Renal cortex interstitium (tissue), 11 donors: ENCODE measurements around the gene CDHR5. TPM values are rescaled to one million over a fixed set of nuclear protein-coding genes. Genes with fewer than 3 reads are reported as not detected.
"Not testable (repeated sequence)": the region's sequence is repeated elsewhere in the genome, so short reads cannot be mapped to it uniquely, and the experiment has no call there.

Experiments used
- DNase-seq, 11 donors: peaks; one replicate each; pipeline ENCODE4 v3.0.0-alpha.2; 2013; ENCODE audit warnings: low read depth in 9 of 11, low spot score in 4 of 11; ENCODE audit errors: extremely low read depth in 1 of 11
- polyA plus RNA-seq, 3 donors: library from polyadenylated mRNA; unstranded; fragments of 120-200 nt; gene quantifications; one replicate each; pipeline ENCODE4 v1.2.1, GENCODE V29; 2013; ENCODE audit not compliant: insufficient read length in 3 of 3

Gene CDHR5
- polyA plus RNA-seq, 3 donors, result 40.3 to 65.3 (median 40.7) TPM

DNA sequence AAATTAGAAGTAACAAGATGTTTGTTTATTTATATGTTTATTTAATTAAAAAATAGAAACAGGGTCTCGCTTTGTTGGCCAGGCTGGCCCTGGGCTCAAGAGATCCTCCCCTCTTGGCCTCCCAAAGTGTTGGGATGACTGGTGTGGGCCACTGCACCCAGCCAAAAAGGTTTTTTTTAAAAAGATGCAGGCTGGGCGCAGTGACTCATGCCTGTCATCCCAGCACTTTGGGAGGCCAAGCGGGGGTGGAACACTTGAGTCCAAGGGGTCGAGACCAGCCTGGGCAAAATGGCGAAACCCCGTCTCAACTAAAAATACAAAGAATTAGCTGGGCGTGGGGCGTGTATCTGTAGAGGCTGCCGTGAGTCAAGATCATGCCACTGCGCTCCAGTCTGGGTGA lies 25.7 kb upstream of the CDHR5 start:
- no peak for DNase-seq

DNA sequence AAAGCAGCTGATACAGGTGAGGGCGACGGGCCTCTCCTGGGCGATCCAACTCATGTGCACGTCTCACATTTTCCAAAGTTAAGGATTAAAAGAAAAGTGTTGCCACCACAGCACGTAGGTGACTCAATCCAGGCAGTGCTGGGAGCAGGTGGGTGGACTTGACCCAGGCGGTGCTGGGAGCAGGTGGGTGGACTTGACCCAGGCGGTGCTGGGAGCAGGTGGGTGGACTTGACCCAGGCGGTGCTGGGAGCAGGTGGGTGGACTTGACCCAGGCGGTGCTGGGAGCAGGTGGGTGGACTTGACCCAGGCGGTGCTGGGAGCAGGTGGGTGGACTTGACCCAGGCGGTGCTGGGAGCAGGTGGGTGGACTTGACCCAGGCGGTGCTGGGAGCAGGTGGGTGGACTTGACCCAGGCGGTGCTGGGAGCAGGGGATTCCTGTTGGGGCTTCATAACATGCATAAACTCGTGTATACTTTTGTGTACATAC lies 23.0 kb upstream of the CDHR5 start:
- not testable (repeated sequence) for DNase-seq

DNA sequence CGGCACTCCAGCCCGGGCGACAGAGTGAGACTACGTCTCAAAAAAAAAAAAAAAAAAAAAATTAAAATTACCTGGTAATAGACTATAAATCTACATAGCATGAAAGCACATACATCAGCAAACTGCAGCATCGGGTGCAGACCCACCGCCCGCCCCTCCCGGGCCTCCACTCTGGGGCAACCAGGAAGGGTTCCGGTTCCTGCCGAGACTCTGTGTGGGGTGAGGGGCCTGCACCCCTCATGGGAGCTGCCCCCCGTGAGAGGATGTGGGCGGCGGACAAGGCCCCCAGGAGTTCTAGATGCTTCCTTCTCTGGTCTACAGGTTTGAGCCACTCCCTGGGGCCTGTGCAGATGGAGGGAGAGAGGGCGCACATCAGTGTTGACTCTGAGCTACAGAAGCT lies 21.5 kb upstream of the CDHR5 start:
- no peak for DNase-seq

DNA sequence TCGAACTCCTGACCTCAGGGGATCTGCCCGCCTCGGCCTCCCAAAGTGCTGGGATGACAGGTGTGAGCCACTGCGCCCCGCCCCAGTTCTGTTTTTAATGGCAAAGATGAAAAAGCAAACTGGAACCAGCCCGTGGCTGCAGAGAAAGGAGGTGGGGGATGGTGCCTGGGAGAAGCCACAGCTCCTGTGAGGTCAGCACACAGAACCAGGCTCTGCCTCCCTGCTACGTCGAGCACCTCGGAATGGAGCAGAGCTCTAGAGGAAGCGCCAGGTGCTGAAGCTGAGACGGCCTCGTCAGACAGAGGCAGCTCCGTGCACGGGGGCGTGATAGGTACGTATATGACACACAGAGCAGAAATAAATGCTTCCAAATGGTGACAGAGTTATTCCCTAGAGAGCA lies 20.8 kb upstream of the CDHR5 start:
- no peak for DNase-seq

DNA sequence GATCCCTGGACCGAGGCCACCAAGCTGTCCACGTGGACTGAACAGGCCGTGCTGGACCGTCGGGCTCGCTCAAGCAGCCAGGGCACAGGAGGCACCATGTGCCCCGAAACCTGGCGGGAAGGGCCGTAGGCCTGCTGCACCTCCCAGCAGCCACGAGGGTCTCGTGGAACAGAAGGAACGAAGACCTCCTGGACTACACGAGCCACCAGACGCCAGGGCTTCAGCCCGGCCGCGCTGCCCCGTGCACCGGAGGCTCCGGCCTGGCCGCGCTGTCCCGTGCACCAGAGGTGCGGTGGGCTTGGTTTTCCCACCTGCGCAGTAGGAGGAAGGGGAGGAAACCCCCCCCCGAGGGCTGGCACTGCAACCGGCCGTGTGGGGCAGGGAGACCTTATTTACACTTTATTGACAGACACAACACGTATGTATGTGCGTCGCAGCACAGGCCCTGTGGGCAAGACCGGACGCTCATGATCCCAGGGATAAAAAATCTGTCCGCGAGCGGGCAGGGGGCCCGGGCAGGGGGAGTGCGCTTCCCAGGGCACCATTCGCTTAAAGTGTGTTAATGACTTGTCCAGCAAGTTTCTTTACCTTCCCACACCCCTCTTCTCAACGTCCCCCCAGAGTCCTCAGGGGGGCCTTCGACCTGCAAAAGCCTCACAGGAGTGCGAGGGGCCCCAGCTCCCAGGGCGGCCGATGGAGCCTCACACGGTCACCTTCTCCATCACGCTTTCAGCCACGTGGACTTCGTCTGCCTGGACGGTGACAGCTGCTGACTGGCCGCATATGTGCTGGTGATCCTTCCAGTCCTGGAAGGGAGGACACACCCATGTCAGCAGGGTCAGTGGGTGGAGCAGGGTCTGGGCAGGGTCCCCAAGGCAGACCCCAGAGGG lies 19.3 kb upstream of the CDHR5 start:
- no peak for DNase-seq

DNA sequence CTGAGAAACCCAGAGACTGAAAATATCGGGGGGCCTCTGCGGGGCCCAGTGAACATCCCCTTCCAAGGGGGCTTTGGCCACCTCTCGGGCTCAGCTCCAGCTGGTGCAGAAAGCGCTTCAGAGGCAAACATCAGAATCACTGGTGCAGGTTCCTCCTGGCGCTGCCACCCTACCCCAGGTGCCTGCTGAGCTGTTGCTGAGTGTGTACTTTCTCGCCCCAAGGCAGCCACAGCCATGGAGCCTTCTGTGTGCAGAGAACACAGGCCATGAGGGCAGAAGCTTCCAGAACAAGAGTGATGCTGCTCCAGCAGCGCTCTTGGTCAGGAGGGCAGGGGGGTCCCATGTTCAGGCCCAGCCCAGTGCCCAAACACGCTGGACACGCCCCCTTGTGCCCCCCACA lies 18.6 kb upstream of the CDHR5 start:
- no peak for DNase-seq

DNA sequence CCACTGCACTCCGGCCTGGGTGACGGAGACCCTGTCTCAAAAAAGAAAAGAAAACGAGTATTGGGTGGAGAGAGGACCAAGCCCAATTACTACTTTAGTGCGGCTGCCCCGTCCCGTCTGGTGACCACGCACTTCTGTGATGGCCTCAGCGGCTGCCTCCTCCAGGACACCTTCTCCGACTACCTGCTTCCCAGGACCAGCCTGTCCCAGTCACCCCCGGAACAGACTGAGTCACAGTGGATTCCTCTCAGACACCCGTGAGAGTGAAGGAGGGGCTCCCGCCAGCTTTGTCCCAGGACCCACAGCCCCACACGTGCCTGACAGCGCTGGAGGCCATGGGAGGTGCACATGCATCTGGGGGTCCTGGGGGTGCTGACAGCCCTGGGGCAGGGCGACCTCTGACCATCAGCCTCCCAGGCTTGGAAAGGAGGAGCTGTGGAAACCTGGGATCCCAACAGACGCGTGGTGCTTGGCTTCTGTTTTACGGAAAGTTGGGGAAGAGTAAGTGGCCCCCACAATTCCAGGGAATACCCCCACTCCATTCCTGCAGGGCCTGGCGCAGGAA lies 17.1 kb upstream of the CDHR5 start:
- no peak for DNase-seq

DNA sequence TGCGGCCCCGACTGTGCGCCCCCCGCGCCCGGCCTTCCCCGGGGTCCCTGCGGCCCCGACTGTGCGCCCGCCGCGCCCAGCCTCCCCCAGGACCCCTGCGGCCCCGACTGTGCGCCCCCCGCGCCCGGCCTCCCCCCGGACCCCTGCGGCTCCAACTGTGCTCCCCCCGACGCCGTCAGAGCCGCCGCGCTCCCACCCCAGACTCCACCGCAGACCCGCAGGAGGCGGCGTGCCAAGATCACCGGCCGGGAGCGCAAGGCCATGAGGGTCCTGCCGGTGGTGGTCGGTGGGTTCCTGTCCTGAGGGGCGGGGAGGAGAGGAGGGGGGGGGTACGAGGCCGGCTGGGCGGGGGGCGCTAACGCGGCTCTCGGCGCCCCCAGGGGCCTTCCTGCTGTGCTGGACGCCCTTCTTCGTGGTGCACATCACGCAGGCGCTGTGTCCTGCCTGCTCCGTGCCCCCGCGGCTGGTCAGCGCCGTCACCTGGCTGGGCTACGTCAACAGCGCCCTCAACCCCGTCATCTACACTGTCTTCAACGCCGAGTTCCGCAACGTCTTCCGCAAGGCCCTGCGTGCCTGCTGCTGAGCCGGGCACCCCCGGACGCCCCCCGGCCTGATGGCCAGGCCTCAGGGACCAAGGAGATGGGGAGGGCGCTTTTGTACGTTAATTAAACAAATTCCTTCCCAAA lies 15.4 kb upstream of the CDHR5 start:
- DNase-seq, result no peak

DNA sequence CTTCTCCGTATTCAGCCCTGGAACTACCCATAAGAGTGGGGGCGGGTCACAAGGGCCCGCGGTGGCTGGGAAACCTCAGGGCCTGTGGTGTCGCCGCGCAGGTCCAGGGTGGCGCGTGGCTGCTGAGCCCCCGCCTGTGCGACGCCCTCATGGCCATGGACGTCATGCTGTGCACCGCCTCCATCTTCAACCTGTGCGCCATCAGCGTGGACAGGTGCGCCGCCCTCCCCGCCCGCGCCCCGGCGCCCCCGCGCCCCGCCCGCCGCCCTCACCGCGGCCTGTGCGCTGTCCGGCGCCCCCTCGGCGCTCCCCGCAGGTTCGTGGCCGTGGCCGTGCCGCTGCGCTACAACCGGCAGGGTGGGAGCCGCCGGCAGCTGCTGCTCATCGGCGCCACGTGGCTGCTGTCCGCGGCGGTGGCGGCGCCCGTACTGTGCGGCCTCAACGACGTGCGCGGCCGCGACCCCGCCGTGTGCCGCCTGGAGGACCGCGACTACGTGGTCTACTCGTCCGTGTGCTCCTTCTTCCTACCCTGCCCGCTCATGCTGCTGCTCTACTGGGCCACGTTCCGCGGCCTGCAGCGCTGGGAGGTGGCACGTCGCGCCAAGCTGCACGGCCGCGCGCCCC lies 14.7 kb upstream of the CDHR5 start:
- no peak for DNase-seq

DNA sequence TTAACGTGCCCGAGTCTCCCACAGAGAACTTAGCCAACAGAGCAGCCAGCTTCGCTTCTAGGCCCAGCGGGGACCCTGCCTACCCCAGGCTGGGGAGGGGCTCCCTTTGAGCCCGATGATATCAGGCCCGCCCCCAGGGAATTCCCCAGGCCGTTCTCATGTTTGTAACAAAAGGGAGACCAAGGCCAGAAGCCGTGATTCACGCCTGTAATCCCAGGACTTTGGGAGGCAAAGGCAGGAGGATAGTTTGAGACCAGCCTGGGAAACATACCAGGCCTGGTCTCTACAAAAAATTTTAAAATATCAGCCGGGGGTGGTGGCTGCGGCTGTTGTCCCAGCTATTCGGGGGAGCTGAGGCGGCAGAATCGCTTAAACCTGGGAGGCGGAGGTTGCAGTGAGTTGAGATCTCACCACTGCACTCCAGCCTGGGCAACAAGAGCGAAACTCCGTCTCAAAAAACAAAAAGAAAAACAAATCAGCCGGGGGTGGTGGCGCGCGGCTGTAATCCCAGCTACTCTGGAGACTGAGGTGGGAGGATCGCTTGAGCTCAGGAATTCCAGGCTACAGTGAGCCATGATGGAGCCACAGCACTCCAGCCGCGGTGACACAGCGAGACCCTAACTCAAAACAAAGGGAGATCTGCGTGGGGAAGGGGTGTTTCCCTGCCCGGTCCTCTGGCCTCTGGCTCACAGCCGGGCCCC lies 14.0 kb upstream of the CDHR5 start:
- DNase-seq, result no peak

DNA sequence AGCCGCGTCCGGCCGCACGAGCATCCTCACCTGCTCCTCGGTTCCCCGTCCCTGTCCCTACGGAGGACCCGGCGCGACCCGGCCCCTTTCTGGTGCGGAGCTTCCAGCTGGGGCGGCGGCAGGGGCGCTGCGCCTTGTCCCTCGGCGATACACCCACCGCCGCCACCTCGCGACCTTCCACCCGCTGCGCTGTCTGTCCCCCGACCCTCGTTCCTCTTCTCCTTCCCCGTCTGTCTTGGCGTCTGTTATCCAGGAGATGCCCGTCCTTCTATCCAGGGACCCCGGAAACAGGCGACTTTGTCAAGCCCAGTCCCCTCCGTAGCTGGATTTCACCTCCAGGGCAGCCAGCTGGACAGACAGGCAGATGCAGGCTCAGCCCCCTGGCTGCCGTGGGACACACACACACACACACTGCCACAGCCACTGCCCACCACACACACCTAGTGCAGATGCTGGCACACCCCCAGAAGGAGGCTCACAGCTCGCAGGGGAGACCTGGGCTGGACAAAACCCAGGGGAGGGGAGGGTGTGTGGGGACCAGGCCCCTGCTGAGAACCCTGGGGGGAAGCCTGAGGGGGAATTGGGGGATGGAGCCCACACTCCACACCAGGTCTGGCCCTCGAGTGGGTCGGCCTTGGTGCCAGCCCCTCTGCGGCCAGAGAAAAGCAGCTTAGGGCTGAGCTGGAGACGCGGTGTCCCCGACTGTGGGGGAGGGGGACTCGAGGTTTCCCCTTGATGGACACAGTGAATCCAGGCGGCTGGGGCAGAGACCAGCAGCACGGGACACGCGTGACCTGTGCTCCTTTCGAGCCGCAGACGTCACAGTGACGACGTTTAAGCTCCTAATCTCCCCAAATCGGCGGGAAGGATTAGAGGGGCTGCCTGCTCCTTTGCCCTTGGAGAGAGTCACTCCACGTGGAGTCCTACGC lies 13.1 kb upstream of the CDHR5 start:
- no peak for DNase-seq

DNA sequence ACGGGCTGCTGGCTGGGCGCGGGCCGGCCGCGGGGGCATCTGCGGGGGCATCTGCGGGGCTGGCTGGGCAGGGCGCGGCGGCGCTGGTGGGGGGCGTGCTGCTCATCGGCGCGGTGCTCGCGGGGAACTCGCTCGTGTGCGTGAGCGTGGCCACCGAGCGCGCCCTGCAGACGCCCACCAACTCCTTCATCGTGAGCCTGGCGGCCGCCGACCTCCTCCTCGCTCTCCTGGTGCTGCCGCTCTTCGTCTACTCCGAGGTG lies 12.5 kb upstream of the CDHR5 start:
- DNase-seq, result no peak

DNA sequence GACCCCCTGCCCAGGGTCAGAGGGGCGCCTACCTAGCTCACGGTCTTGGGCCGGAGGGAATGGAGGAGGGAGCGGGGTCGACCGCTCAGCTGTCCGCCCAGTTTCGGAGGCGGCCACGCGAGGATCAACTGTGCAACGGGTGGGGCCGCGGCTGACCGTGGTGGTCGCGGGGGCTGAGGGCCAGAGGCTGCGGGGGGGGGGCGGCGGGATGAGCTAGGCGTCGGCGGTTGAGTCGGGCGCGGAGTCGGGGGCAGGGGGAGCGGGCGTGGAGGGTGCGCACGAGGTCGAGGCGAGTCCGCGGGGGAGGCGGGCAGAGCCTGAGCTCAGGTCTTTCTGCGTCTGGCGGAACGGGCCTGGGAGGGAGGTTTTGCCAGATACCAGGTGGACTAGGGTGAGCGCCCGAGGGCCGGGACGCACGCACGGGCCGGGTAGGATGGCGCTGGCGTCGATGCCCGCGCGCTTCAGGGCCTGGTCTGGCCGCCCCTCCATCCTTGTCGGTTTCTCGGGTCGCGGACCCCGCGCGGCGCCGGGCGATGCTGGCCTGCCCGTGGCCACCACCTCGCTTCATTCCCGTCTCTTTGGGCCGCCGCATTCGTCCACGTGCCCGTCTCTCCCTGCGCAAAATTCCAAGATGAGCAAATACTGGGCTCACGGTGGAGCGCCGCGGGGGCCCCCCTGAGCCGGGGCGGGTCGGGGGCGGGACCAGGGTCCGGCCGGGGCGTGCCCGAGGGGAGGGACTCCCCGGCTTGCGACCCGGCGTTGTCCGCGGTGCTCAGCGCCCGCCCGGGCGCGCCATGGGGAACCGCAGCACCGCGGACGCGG lies 12.0 kb upstream of the CDHR5 start, which contains the start of gene DRD4:
DRD4 (plus strand) TSS at position 759 of the 822 bp plus-strand sequence; CDS start at position 795, 36 bp downstream.
- DNase-seq, result no peak

DNA sequence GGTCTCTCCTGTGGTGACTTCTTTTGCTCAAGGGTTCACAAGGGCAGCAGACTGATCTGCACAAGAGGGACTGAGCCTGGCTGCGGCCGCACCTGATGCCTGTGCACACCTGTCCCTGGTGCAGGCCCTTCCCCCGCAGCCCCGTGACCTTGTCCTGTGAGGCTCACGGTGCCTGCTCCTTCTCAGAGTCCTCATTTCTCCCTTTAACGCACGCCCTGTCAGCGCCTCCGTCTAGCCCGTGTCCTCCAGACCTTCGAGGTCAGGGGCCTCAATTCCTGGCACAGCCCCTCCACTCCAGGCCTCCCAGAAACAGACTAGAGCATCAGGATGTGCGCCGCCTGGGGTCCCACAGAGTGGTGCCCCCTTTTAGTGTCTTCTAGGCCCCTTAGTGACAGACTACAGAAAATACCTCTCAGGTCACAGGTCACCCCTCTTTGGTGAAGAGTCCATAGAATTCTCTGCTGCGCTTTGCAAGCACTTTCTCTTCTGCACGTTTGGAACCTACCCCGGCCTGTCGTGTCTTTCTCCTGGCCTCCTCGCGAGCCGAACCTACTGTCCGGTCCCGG lies 11.3 kb upstream of the CDHR5 start:
- DNase-seq, result no peak

DNA sequence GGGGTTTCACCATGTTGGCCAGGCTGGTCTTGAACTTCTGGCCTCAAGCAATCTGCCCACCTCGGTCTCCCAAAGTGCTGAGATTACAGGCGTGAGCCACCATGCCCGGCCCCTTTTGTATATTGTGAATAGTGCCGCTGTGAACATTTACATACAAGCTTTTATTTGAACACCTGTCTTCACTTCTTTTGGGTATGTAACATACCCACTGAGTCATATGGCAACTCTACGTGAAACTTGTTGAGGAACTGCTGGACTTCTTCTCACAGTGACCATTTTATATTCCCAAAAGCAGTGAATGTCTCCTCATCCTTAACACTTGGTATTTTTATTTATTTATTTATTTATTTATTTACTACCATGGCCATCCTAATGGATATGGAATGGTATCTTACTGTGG lies 6.1 kb upstream of the CDHR5 start:
- DNase-seq, result no peak

DNA sequence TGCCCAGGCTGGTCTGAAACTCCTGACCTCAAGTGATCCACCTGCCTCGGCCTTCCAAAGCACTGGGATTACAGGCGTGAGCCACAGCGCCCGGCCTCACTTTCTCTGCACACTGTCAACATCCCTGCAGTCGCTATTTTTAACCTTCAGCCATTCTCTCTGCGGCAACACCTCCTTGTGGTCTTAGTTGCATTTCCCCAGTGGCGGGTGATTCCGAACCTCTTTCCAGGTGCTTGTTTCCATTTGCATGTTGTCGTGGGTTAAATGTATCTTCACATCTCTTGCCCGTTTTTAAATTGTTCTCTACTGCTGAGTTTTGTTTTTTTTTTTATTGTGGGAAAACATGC lies 4.5 kb upstream of the CDHR5 start:
- DNase-seq, result no peak

DNA sequence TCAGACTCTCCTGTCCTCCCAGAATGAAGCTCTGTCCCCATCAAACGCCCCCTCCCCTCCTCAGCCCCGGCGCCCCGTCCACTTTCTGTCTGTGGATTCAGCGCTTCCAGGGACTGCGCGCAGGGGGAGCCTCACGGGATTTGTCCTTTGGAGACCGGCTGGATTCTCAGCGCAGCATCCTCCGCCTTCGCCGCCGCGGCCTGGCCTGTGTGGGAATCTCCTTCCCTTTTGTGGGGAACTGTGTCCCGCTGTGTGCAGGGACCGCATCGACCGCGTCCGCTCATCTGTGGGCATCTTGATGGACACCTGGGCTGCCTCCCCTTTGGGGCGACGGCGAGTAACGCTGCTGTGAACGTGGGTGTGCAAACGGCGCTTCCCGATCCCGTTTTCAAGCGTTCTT lies 3.3 kb upstream of the CDHR5 start:
- DNase-seq, result no peak

DNA sequence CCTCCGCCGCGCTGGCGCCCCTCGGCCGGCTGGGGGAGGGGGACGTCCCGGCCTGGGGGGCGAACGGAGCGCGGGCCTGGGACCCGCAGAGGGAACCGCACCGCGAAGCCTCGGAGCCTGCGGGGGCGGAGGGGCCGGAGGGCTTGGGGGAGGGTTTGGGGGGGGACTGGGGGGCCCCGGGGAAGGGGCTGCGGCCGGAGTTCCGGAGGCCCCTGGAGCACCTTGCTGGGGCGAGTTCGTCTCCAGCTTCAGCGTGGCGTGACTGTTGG lies 2.5 kb upstream of the CDHR5 start:
- no peak for DNase-seq
